Measurements from ENCODE around the gene APOBEC3F.
"Not testable (repeated sequence)": the region's sequence is repeated elsewhere in the genome, so short reads cannot be mapped to it uniquely, and the experiment has no call there.

The APOBEC3F gene

GRCh38 chr22:39012533-39013511 is 27.8 kb upstream of the APOBEC3F start:
- no peak overlapping the region for H3K4me3 ChIP-seq (ENCODE audit: low read depth, low read length)
- DNase-seq (ENCODE audit: low read depth), result no peak
- TF ChIP-seq, protein P1, sequence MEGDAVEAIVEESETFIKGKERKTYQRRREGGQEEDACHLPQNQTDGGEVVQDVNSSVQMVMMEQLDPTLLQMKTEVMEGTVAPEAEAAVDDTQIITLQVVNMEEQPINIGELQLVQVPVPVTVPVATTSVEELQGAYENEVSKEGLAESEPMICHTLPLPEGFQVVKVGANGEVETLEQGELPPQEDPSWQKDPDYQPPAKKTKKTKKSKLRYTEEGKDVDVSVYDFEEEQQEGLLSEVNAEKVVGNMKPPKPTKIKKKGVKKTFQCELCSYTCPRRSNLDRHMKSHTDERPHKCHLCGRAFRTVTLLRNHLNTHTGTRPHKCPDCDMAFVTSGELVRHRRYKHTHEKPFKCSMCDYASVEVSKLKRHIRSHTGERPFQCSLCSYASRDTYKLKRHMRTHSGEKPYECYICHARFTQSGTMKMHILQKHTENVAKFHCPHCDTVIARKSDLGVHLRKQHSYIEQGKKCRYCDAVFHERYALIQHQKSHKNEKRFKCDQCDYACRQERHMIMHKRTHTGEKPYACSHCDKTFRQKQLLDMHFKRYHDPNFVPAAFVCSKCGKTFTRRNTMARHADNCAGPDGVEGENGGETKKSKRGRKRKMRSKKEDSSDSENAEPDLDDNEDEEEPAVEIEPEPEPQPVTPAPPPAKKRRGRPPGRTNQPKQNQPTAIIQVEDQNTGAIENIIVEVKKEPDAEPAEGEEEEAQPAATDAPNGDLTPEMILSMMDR (conservative IDR thresholded peaks at IDR 0.05; ENCODE audit: low read depth, low read length), result no peak

- peak overlapping the region; percentile 68 for H3K4me3 ChIP-seq (ENCODE audit: low read depth, low read length)
- not testable (repeated sequence) for DNase-seq (ENCODE audit: low read depth)
These were observed 27.1 kb upstream of the APOBEC3F start for GRCh38 chr22:39013561-39013941.

DNA sequence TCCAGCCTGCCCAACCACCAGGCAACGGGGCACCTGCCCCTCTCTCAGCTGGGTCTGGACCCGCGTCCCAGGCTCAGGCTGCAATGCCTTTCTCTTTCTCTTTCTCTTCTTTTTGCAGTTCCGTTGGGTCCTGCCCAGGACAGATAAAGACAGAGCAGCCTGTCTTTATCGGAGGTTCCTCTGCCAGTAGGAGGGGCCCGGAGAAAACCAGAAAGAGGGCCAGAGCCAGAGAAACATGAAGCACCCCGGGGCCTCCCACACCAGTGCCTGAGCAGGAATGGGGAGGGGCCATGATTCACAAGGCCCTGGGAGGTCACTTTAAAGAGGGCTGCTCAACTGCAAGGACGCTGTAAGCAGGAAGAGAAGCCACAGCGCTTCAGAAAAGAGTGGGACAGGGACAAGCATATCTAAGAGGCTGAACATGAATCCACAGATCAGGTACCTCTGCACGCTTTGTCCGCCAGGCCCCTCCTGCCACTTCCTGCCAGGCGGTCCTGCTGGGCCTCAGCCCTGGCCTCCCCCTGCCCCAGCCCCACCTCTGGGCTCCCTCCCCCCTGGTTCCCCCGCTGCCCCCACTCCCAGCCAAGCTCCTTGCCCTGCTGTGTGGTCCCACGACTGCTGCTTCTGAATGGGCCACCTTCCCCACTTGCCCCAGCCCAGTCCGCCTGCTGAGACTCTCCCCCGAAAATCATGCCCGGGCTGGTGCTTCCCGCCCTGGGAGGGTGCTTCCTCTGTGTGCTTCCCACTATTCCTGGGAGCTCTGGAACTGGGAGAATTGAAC is 26.5 kb upstream of the APOBEC3F start, which contains the start of gene APOBEC3C:
TSS of gene APOBEC3C (plus strand) at position 316 of the 781 bp plus-strand sequence. CDS start at position 422, 106 bp downstream.
- peak within 1 kb of the TSS; percentile 68 for H3K4me3 ChIP-seq (ENCODE audit: low read depth, low read length)
- DNase-seq (ENCODE audit: low read depth), result peak; percentile 92
- TF ChIP-seq, protein P1 (conservative IDR thresholded peaks at IDR 0.05; ENCODE audit: low read depth, low read length), result peak; percentile 38

DNA sequence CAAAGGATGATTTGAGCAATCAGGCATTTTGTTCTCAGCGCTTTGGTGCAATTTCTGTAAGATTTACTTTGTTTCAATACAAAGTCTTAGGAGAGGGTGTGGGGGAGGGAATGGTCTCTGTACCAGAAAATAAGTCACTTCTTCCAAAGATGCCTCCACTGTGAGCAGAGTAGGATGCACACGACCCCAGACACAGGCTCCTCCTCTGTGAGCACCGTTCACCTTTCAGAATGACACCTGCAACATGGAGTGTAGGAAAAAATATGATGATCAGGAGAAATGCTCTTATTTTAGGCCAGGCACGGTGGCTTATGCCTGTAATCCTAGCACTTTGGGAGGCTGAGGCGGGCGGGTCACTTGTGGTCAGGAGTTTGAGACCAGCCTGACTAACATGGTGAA is 25.9 kb upstream of the APOBEC3F start:
- H3K4me3 ChIP-seq (ENCODE audit: low read depth, low read length), result peak overlapping the region; percentile 68
- peak; percentile 13 for DNase-seq (ENCODE audit: low read depth)

DNA sequence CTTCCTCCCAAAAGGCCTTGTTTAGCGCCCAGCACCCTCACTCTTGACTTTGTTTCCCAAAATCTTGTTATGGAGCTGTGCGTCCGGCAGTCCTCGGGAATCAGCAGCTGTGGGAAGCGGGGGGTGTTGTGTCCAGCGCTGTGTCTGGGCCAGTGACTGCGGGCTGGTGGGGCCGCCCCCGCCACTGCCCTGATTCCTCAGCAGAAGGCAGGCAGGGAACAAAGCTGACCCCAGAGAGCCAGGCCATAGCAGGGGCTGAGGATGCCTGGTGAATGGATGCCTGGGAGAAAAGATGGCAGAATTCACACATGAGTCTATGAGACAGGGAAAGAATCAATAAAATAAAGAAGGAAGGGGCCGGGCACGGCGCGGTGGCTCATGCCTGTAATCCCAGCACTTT is 24.1 kb upstream of the APOBEC3F start:
- TF ChIP-seq, protein P1 (conservative IDR thresholded peaks at IDR 0.05; ENCODE audit: low read depth, low read length), result no peak
- H3K4me3 ChIP-seq (ENCODE audit: low read depth, low read length), result no peak overlapping the region
- DNase-seq (ENCODE audit: low read depth), result no peak

DNA sequence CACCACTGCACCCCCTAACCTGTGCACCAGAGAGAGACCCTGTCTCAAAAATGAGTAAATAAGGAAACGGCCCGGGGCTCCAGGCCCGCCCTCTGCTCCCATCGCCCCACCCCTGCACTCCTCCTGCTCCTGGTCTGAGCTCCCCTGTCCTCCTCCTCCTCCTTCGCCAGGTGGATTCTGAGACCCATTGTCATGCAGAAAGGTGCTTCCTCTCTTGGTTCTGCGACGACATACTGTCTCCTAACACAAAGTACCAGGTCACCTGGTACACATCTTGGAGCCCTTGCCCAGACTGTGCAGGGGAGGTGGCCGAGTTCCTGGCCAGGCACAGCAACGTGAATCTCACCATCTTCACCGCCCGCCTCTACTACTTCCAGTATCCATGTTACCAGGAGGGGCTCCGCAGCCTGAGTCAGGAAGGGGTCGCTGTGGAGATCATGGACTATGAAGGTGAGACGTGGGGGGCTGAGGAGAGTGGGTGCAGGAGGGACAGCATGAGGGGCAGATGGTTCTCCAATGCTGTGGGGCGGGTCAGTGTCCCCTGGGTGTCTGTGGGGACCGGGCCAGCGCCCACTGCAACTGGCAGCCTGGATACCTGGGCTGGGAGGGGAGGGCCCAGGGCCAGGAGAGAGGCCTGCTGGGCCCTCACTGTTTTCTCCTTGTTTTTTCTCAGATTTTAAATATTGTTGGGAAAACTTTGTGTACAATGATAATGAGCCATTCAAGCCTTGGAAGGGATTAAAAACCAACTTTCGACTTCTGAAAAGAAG is 22.9 kb upstream of the APOBEC3F start:
- no peak for DNase-seq (ENCODE audit: low read depth)
- TF ChIP-seq, protein P1 (conservative IDR thresholded peaks at IDR 0.05; ENCODE audit: low read depth, low read length), result no peak
- no peak overlapping the region for H3K4me3 ChIP-seq (ENCODE audit: low read depth, low read length)

GRCh38 chr22:39020021-39020651 is 20.5 kb upstream of the APOBEC3F start:
- peak; percentile 41 for DNase-seq (ENCODE audit: low read depth)
- peak overlapping the region; percentile 39 for H3K4me3 ChIP-seq (ENCODE audit: low read depth, low read length)

All from choroid plexus epithelial cell (primary cell).